Psoas muscle (tissue), 8 donors: ENCODE results near the gene MAP3K19. TPM values are rescaled to one million over a fixed set of nuclear protein-coding genes. Genes with fewer than 3 reads are reported as not detected.

Source experiments
- ATAC-seq, 4 donors: fragments of 200-7000 bp; cut with Tn5 transposase; one replicate each; pipeline ENCODE4 v1.9.1; 2020; ENCODE audit warnings: moderate library complexity in 3 of 4, mild to moderate bottlenecking in 2 of 4
- DNase-seq, 2 donors: peaks; one replicate each; pipeline ENCODE4 v3.0.0-alpha.2; 2020
- H3K27ac ChIP-seq: fragments of 200-600 bp; one replicate; pipeline ENCODE4 v1.8.0; 2022
- H3K27me3 ChIP-seq, 3 donors: fragments of 200-600 bp in 1 of 3; one replicate each; pipeline versions ENCODE4 v1.6.1 to v1.8.0; 2013 to 2022; ENCODE audit warnings: low read length in 2 of 3, mild to moderate bottlenecking in 2 of 3, moderate library complexity in 1 of 3; ENCODE audit not compliant: insufficient read depth in 3 of 3
- H3K36me3 ChIP-seq, 2 donors: fragments of 200-600 bp in 1 of 2; one replicate each; pipeline versions ENCODE4 v1.6.1 to v1.8.0; 2013 to 2022; ENCODE audit warnings: low read depth in 1 of 2, mild to moderate bottlenecking in 1 of 2, moderate library complexity in 1 of 2; ENCODE audit not compliant: insufficient read depth in 1 of 2
- H3K4me1 ChIP-seq: fragments of 200-600 bp; one replicate; pipeline ENCODE4 v1.8.0; 2022
- H3K4me3 ChIP-seq: fragments of 200-600 bp; one replicate; pipeline ENCODE4 v1.8.0; 2022; ENCODE audit warnings: mild to moderate bottlenecking
- H3K9me3 ChIP-seq: fragments of 200-600 bp; one replicate; pipeline ENCODE4 v1.8.0; 2022
- CTCF ChIP-seq: fragments of 200-600 bp; IDR thresholded peaks from one replicate; pipeline ENCODE4 v1.8.0; 2022; ENCODE audit warnings: antibody characterized with exemption
- WGBS, 3 donors: extraction: QIAGEN DNeasy Blood & Tissue Kit; methylation state at CpG; one replicate each; pipeline versions ENCODE4 v1.1.6 to v1.1.7; 2013; 5-methylcytosine and 5-hydroxymethylcytosine counted together
- intact Hi-C, 2 donors: fragments of 100-400 bp; cut with DNase I; formaldehyde crosslinking; loops; one replicate each; pipeline versions ENCODE4 v1.11.0 to v1.14.2; 2022
- polyA plus RNA-seq, 3 donors: library from polyadenylated mRNA; stranded (reverse); fragments of 200-250 nt; gene quantifications; one replicate each; pipeline ENCODE4 v1.2.3, GENCODE V29; 2013
- total RNA-seq, 4 donors: library from RNA; stranded (reverse); fragmentation: NEBNext Ultra II Directional in 2 of 4; extraction: Animal tissue kit (Norgen Biotek cat#: 25700) in 2 of 4; gene quantifications; one replicate each; pipeline versions ENCODE4 v1.2.1 to v1.2.4, GENCODE V29; 2021 to 2023
- donor health status: healthy with polysubstance abuse.
- donor health status: DM: no; HTN: no; CAD: no; lungs with moderate emphysema.
- donor health status: Bipolar disorder and iron deficiency.
- donor health status: healthy.
- donor health status: DM: yes; HTN: yes; CAD: no.
- donor health status: DM: no; HTN: no; CAD: no.
- donor health status: DM: no; HTN: no; CAD: no.
- donor health status: DM: yes; HTN: yes; CAD: no.

MAP3K19 gene
- total and polyA plus RNA-seq, 7 donors = not detected

- peak; percentile 46 for TF ChIP-seq CTCF
- H3K36me3 ChIP-seq = no peaks in the 10 kb centered on the region
- H3K4me1 ChIP-seq = peaks cover 31% of the 10 kb centered on the region
- ATAC-seq (peak; percentile 82 to 85 (median 84)), DNase-seq (peak in 1 of 2 donors; percentile 87)
- peak overlapping the region; percentile 96 for H3K4me3 ChIP-seq
- H3K9me3 ChIP-seq = no peaks in the 10 kb centered on the region
- intact Hi-C loops = loop anchor here in 1 of 2 donors (1.0 kb wide), 1 partner anchor 134 kb away; the partner anchor contains the start of gene RAB3GAP1
- no peaks in the 10 kb centered on the region for H3K27me3 ChIP-seq
- peak overlapping the region; percentile 100 for H3K27ac ChIP-seq
- WGBS, 3 donors = 0 to 1% (median 0%) methylated on average over 25 to 38 of the region's 38 CpGs
These were observed 129.2 kb downstream of the MAP3K19 start for GRCh38 chr2:134917888-134918525.

GRCh38 chr2:134917360-134917865 lies 129.8 kb downstream of the MAP3K19 start:
- 36 to 46% (median 38%) methylated on average over 16 of the region's 16 CpGs for WGBS, 3 donors
- H3K9me3 ChIP-seq = no peaks in the 10 kb centered on the region
- no peak for TF ChIP-seq CTCF
- H3K27ac ChIP-seq = peak overlapping the region; percentile 100
- no peak for ATAC-seq
- H3K4me1 ChIP-seq = peaks cover 25% of the 10 kb centered on the region
- intact Hi-C loops = no loop called here
- peak overlapping the region; percentile 96 for H3K4me3 ChIP-seq
- no peaks in the 10 kb centered on the region for H3K36me3 ChIP-seq
- H3K27me3 ChIP-seq = no peaks in the 10 kb centered on the region
- peak in 1 of 2 donors; percentile 17 for DNase-seq

Other genes with a start within 250 kb of the MAP3K19 start
- gene ACMSD, start 208.8 kb downstream of the MAP3K19 start, total RNA-seq = not detected
- gene ACMSD, start 208.8 kb downstream of the MAP3K19 start, polyA plus RNA-seq = not detected
- gene CCNT2, start 128.6 kb downstream of the MAP3K19 start, total RNA-seq = 10 to 100 TPM; 12.7 to 19.2 (median 15.2) TPM
- 10 to 100 TPM in 1 of 3 donors, 1 to 10 TPM in 2; 6.6 to 17.0 (median 8.6) TPM for gene CCNT2, start 128.6 kb downstream of the MAP3K19 start, polyA plus RNA-seq
- gene RAB3GAP1, start 4.8 kb upstream of the MAP3K19 start, total RNA-seq = 10 to 100 TPM; 37.7 to 52.7 (median 42.9) TPM
- 10 to 100 TPM; 24.5 to 45.4 (median 28.2) TPM for gene RAB3GAP1, start 4.8 kb upstream of the MAP3K19 start, polyA plus RNA-seq